NCI-H1092 (cell line): ENCODE results near the gene SERPINC1.
"Not testable (repeated sequence)": the region's sequence is repeated elsewhere in the genome, so short reads cannot be mapped to it uniquely, and the experiment has no call there.

Experiments used
- DNase-seq: peaks from one replicate; lab custom pipeline; 2025; lab: John Stamatoyannopoulos, UW

SERPINC1 gene

GRCh38 chr1:173889885-173890284 is 27.2 kb downstream of the SERPINC1 start:
- no peak for DNase-seq

DNA sequence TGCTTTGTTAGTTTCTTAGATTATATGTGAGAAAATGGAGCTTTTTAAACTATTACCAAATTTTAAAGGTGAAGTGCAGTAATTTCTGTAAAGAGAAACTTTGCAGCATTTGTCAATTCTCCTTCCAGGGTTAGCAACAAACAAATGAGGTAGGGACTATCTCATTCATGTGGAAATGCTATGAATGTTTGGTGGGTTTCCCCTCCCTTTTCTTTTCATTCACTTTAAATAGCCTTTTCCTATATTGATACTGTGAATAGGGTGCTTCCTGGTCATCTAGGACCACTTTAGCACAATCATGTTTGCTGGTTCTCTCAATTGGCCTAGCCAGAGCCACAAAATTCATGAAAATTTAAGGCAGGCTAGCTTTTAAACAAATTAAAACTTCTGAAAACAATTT is 28.4 kb downstream of the SERPINC1 start:
- no peak for DNase-seq

GRCh38 chr1:173887627-173888026 is 29.5 kb downstream of the SERPINC1 start:
- no peak for DNase-seq

DNA sequence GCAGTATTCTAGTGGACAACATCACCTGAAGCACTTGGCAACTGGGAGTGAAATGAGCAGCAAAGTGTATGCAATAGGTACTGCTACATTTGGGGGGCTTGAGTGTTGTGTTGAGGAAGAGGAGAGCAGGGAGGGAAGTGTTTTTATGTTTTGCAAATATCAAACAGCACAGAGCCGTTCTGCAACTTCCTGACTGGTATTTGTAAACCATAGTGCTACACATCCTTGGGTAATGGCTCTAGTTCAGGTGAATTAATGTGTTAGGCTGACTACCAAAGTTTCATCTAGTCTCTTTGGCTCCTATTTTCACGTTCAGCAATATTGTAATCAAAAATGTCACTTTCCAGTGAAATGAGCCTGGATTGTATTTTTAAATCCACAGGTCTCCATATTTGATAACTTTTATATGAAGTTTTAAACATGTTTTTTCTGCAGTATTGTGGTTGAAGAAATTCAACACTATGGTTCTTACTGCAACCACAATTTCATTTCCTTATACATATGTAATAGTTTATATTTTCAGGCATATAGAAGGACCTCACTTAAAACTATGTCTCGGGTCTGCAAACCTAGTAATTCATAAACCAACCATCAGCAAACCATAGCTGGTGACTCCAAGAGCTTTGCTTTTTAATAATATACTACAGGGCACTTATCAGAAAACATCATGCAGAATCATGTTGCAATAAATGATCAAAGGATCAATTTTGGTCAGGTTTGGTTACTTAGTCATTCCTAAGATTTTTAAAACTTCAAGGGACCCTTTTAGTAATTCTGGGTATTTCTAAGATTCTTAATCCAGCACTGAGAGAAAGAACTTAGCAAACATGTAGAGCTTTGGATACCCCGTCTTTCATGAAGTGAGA is 30.1 kb downstream of the SERPINC1 start:
- DNase-seq, result no peak

GRCh38 chr1:173884701-173885100 is 32.4 kb downstream of the SERPINC1 start:
- no peak for DNase-seq

- not testable (repeated sequence) for DNase-seq
Observed at GRCh38 chr1:173881117-173881516, 36.0 kb downstream of the SERPINC1 start.

DNA sequence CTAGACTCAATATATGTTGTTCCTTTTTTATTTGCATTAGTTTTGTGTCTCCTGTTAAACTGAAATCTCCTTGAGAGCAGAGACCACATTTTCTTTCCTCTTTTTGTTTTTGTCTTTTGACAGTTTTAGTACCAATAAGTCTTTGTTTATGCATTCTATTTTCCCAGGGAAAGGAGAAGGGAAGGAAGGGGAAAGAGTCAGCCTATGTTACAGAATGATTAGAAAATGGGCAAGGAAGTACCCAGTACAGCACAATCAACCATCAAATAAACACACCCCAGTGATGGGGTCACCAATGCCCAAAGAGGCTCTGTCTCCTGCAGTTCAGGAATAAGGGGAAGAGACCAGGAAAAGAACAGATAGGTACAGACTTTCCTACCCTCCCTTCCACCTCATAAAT is 38.9 kb downstream of the SERPINC1 start:
- DNase-seq, result no peak

GRCh38 chr1:173876732-173877131 is 40.4 kb downstream of the SERPINC1 start:
- no peak for DNase-seq

DNA sequence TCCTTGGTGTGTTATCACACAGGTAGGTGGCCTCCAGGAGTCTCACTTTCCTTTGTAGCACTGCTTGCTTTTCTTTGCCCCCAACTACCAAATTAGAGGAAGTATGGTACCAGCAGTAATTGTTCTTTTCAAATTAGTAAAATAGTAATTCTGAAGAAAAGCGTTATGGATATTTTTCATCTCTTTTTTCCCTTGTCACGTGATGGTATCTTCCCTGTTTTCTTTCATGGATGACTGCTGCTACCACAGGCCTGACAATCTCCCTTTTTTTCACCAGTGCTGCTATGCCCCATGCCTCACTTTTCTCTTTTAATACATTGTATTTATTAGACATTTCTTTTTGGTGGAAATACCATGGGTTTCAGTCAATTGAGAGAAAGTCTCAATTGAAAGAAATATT is 45.6 kb downstream of the SERPINC1 start:
- DNase-seq, result no peak

DNA sequence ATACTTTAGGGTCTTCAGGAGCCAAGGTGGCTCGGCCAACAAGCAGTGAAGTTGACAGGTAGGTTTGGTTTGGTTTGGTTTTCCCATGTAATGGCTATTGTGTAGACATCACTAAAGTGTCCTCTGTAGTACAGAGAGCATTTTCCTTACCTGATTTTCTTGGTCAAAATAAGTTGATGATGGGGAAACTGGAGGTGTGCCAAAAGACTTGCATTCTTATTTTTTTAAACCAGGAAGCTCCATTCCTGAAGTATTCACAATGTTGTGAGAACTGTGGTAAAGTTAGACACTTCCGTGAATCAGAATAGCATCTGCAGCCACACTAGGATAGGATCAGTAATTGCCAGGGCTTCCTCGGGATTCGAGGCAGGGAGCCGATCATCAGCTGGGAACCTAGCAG is 46.0 kb downstream of the SERPINC1 start:
- no peak for DNase-seq

- DNase-seq, result no peak
Observed at GRCh38 chr1:173870252-173871075, 46.7 kb downstream of the SERPINC1 start.

GRCh38 chr1:173869021-173869359 is 48.1 kb downstream of the SERPINC1 start:
- no peak for DNase-seq

- DNase-seq, result peak; percentile 72
Observed at GRCh38 chr1:173868266-173869020, 48.7 kb downstream of the SERPINC1 start, which contains the start of gene ZBTB37. TSS of gene ZBTB37 (plus strand) at chr1:173868380. CDS start at chr1:173870226, 1,846 bp downstream.

DNA sequence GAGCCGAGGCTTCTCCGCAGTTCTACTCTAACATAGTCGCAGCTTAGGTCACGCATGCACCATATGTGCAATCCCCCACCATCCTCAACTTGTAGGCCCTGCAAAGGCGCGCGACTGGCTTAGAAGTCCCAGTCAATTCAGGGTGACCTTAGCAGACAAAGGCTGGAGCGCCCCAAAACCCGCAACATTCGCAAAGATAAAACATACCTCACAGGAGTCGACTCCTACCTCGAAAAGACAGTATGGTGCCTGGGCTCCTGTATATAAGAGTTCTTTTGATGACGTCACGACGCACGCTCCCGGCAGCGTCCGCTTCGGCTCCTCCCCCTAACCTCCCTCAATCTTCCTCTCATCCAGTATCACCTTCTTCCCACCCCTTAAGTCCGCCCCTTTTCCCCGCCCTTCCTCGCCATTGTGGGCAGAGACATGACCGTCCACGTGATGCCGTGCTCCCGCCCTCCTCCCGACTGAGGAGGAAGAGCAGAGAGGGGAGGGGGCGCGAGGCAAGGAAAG is 49.3 kb downstream of the SERPINC1 start, which contains the start of gene GAS5:
TSS of gene GAS5 (minus strand) at position 237 of the 513 bp plus-strand sequence.
- DNase-seq, result peak; percentile 100

GRCh38 chr1:173867141-173867752 is 49.9 kb downstream of the SERPINC1 start:
- no peak for DNase-seq

GRCh38 chr1:173866413-173867115 is 50.6 kb downstream of the SERPINC1 start:
- no peak for DNase-seq

- DNase-seq, result no peak
Observed at GRCh38 chr1:173865468-173866164, 51.5 kb downstream of the SERPINC1 start.

GRCh38 chr1:173864179-173864867 is 52.8 kb downstream of the SERPINC1 start:
- DNase-seq, result no peak
